ENCODE measurements around the gene CCDC169. TPM values are rescaled to one million over a fixed set of nuclear protein-coding genes. Genes with fewer than 3 reads are reported as not detected.

The CCDC169 gene
- total and polyA plus RNA-seq, 2 donors (not counting 3 experiments of a cell fraction or from before 2014, with no cell fraction given), result 1.2 to 2.5 TPM

GRCh38 chr13:36211567-36211966, 86.0 kb downstream of the CCDC169 start:
- ChIA-PET CTCF (no interaction called here), POLR2A (no interaction called here)
- Histone ChIP-seq H3K4me1 (ENCODE audit: control insufficient read depth, extremely low read depth, insufficient read depth, low read length) (no peaks in the 10 kb centered on the region), H3K36me3 (ENCODE audit: control insufficient read depth in 2 of 2, extremely low read depth in 1 of 2, insufficient read depth in 2 of 2, low read length in 2 of 2) (no peaks in the 10 kb centered on the region), H3K4me2 (ENCODE audit: insufficient read depth, low read length) (no peak overlapping the region), H2AFZ (ENCODE audit: low read depth, low read length) (no peak overlapping the region), H3K9me1 (replicated peaks; ENCODE audit: control insufficient read depth, extremely low read depth, insufficient read depth, low read length) (no peaks in the 10 kb centered on the region), H3K27me3 (ENCODE audit: control insufficient read depth in 2 of 2, insufficient read depth in 2 of 2, low read length in 2 of 2) (no peaks in the 10 kb centered on the region), H4K20me1 (replicated peaks; ENCODE audit: control insufficient read depth, extremely low read depth, insufficient read depth, low read length) (no peaks in the 10 kb centered on the region), H3K79me2 (ENCODE audit: control insufficient read depth, insufficient read depth, low read length) (no peaks in the 10 kb centered on the region), H3K9me3 (replicated peaks; ENCODE audit: control insufficient read depth, insufficient read depth, low read length) (no peaks in the 10 kb centered on the region), H3K9ac (replicated peaks; ENCODE audit: extremely low read depth, insufficient read depth, low read length) (no peak overlapping the region), H3K27ac (ENCODE audit: insufficient read depth, low read depth, low read length) (no peak overlapping the region), H3K4me3 (replicated peaks in 1 of 3; ENCODE audit: insufficient read depth in 1 of 3, low read depth in 1 of 3, low read length in 3 of 3) (no peak overlapping the region)
- FAIRE-seq (no peak), DNase-seq (ENCODE audit: low read depth, low spot score) (no peak)
- intact Hi-C loops (cut with micrococcal nuclease) (no loop called here), dilution Hi-C loops (cut with MboI; ENCODE audit: extremely low pct_ligation_motif_present, low sequenced_read_pairs) (no loop called here)
- TF ChIP-seq EZH2 (IDR thresholded peaks at IDR 0.05; ENCODE audit: borderline replicate concordance, low read depth, low read length, severe bottlenecking), result no peak
- no TSS peak for BruUV-seq (replicated peaks)

- BruUV-seq (replicated peaks), result no TSS peak
- no peaks in the 10 kb centered on the region for H3K27me3 ChIP-seq (ENCODE audit: control insufficient read depth in 2 of 2, insufficient read depth in 2 of 2, low read length in 2 of 2)
- H3K4me2 ChIP-seq (ENCODE audit: insufficient read depth, low read length), result no peak overlapping the region
- H3K36me3 ChIP-seq (ENCODE audit: control insufficient read depth in 2 of 2, extremely low read depth in 1 of 2, insufficient read depth in 2 of 2, low read length in 2 of 2), result no peaks in the 10 kb centered on the region
- TF ChIP-seq GATA2 (IDR thresholded peaks at IDR 0.05; ENCODE audit: insufficient read depth, insufficient read length, low read depth, low read length), result no peak
- no peak for TF ChIP-seq CTCF (IDR thresholded peaks at IDR 0.05; ENCODE audit: extremely low read depth in 1 of 2, insufficient read depth in 1 of 2, low read depth in 1 of 2, low read length in 2 of 2)
- TF ChIP-seq POLR2AphosphoS5 (IDR thresholded peaks at IDR 0.05; ENCODE audit: insufficient read depth, low read depth, low read length), result no peak
- no peak for TF ChIP-seq MYC (IDR thresholded peaks at IDR 0.05; ENCODE audit: low read depth, low read length)
- TF ChIP-seq FOS (IDR thresholded peaks at IDR 0.05; ENCODE audit: borderline replicate concordance, insufficient read depth, low read length), result no peak
- TF ChIP-seq MAX (IDR thresholded peaks at IDR 0.05; ENCODE audit: insufficient read depth, insufficient read length), result no peak
- TF ChIP-seq EZH2 (IDR thresholded peaks at IDR 0.05; ENCODE audit: borderline replicate concordance, low read depth, low read length, severe bottlenecking), result no peak
- TF ChIP-seq JUN (IDR thresholded peaks at IDR 0.05; ENCODE audit: borderline replicate concordance, insufficient read depth, insufficient read length, low read depth), result no peak
- TF ChIP-seq POLR2A (IDR thresholded peaks at IDR 0.05; ENCODE audit: low read depth, low read length), result no peak
- dilution Hi-C loops (cut with MboI; ENCODE audit: extremely low pct_ligation_motif_present, low sequenced_read_pairs) (no loop called here), intact Hi-C loops (cut with micrococcal nuclease) (no loop called here)
- no peaks in the 10 kb centered on the region for H3K79me2 ChIP-seq (ENCODE audit: control insufficient read depth, insufficient read depth, low read length)
- POLR2A ChIA-PET, result no interaction called here
- H2AFZ ChIP-seq (ENCODE audit: low read depth, low read length), result no peak overlapping the region
- H3K4me3 ChIP-seq (replicated peaks in 1 of 3; ENCODE audit: insufficient read depth in 1 of 3, low read depth in 1 of 3, low read length in 3 of 3), result no peak overlapping the region
- H3K9me1 ChIP-seq (replicated peaks; ENCODE audit: control insufficient read depth, extremely low read depth, insufficient read depth, low read length), result no peaks in the 10 kb centered on the region
- no peaks in the 10 kb centered on the region for H4K20me1 ChIP-seq (replicated peaks; ENCODE audit: control insufficient read depth, extremely low read depth, insufficient read depth, low read length)
- H3K27ac ChIP-seq (ENCODE audit: insufficient read depth, low read depth, low read length), result no peak overlapping the region
- DNase-seq (ENCODE audit: low read depth, low spot score), result no peak
- H3K9ac ChIP-seq (replicated peaks; ENCODE audit: extremely low read depth, insufficient read depth, low read length), result no peak overlapping the region
- H3K4me1 ChIP-seq (ENCODE audit: control insufficient read depth, extremely low read depth, insufficient read depth, low read length), result no peaks in the 10 kb centered on the region
- CTCF ChIA-PET, result no interaction called here
- no peaks in the 10 kb centered on the region for H3K9me3 ChIP-seq (replicated peaks; ENCODE audit: control insufficient read depth, insufficient read depth, low read length)
- no peak for FAIRE-seq
These were observed 86.9 kb downstream of the CCDC169 start for GRCh38 chr13:36210738-36211137.
